HG03064 (cell line): ENCODE data around the gene CYP4X1.
"Not testable (repeated sequence)": the region's sequence is repeated elsewhere in the genome, so short reads cannot be mapped to it uniquely, and the experiment has no call there.

ENCODE experiments used
- ATAC-seq: cut with Tn5 transposase; IDR thresholded peaks from one replicate; pipeline ENCODE4 v1.9.1; 2021; ENCODE audit warnings: low read depth; ENCODE audit not compliant: unreplicated experiment

CYP4X1 gene

GRCh38 chr1:47069080-47069479 lies 45.6 kb downstream of the CYP4X1 start:
- not testable (repeated sequence) for ATAC-seq

GRCh38 chr1:47069509-47069908 lies 46.0 kb downstream of the CYP4X1 start:
- ATAC-seq = not testable (repeated sequence)

- not testable (repeated sequence) for ATAC-seq
These were observed 65.9 kb downstream of the CYP4X1 start for GRCh38 chr1:47089356-47089755.

- ATAC-seq = not testable (repeated sequence)
These were observed 68.0 kb downstream of the CYP4X1 start for GRCh38 chr1:47091476-47091875.
